GM18519 (cell line): ENCODE data around the gene PLA2G4B.

ENCODE experiments used
- ATAC-seq: cut with Tn5 transposase; IDR thresholded peaks from one replicate; pipeline ENCODE4 v1.9.1; 2021; ENCODE audit warnings: mild to moderate bottlenecking, moderate library complexity; ENCODE audit not compliant: unreplicated experiment, low FRiP score

Gene PLA2G4B

GRCh38 chr15:41866872-41867579, 28.4 kb downstream of the PLA2G4B start:
- ATAC-seq, result no peak

GRCh38 chr15:41868321-41868720, 29.7 kb downstream of the PLA2G4B start:
- ATAC-seq, result no peak

- ATAC-seq, result no peak
Observed at GRCh38 chr15:41869770-41870688, 31.4 kb downstream of the PLA2G4B start.

- ATAC-seq, result no peak
Observed at GRCh38 chr15:41870689-41871081, 32.0 kb downstream of the PLA2G4B start.

GRCh38 chr15:41871175-41871905, 32.7 kb downstream of the PLA2G4B start:
- ATAC-seq, result no peak

GRCh38 chr15:41872166-41872747, 33.6 kb downstream of the PLA2G4B start:
- ATAC-seq, result no peak

- no peak for ATAC-seq
Observed at GRCh38 chr15:41873711-41874110, 35.1 kb downstream of the PLA2G4B start.

GRCh38 chr15:41874736-41875135, 36.1 kb downstream of the PLA2G4B start:
- ATAC-seq, result no peak

- ATAC-seq, result no peak
Observed at GRCh38 chr15:41876007-41876406, 37.4 kb downstream of the PLA2G4B start.

GRCh38 chr15:41876689-41877088, 38.0 kb downstream of the PLA2G4B start:
- no peak for ATAC-seq

- no peak for ATAC-seq
Observed at GRCh38 chr15:41877631-41878354, 39.1 kb downstream of the PLA2G4B start.

GRCh38 chr15:41878355-41878699, 39.7 kb downstream of the PLA2G4B start:
- no peak for ATAC-seq

- ATAC-seq, result no peak
Observed at GRCh38 chr15:41879321-41879845, 40.7 kb downstream of the PLA2G4B start.

GRCh38 chr15:41880156-41880877, 41.7 kb downstream of the PLA2G4B start:
- no peak for ATAC-seq

GRCh38 chr15:41881086-41881485, 42.4 kb downstream of the PLA2G4B start:
- ATAC-seq, result no peak

- ATAC-seq, result no peak
Observed at GRCh38 chr15:41881550-41881919, 42.9 kb downstream of the PLA2G4B start.

GRCh38 chr15:41881920-41882688, 43.5 kb downstream of the PLA2G4B start:
- ATAC-seq, result no peak

GRCh38 chr15:41882689-41883483, 44.2 kb downstream of the PLA2G4B start:
- no peak for ATAC-seq
